HCT116 (cell line): ENCODE measurements around the gene ECT2. TPM values are rescaled to one million over a fixed set of nuclear protein-coding genes. Genes with fewer than 3 reads are reported as not detected.

Experiments
- ATAC-seq: fragments of 200-7000 bp; cut with Tn5 transposase; 2 replicates; pipeline ENCODE4 v1.9.1; 2020; ENCODE audit warnings: mild to moderate bottlenecking, moderate library complexity
- BruUV-seq: library from RNA; stranded (reverse); fragments of 400-500 nt; replicated peaks from 2 replicates; lab custom pipeline; 2021; lab: Mats Ljungman, UMichigan
- CTCF ChIA-PET: fragments of 300-600 bp; sonication (Branson Sonifier 250); formaldehyde crosslinking; loops from one replicate; lab custom pipeline; 2021; ENCODE audit warnings: antibody characterized with exemption; lab: Charles Lee
- POLR2A ChIA-PET: fragments of 300-600, 350-600 bp; sonication (Branson Sonifier 250); formaldehyde crosslinking; loops from one replicate; lab custom pipeline; 2021; ENCODE audit warnings: antibody characterized with exemption; lab: Charles Lee
- RAD21 ChIA-PET, 2 experiments: fragments of 300-600 bp; sonication (Branson Sonifier 250); formaldehyde crosslinking; loops; one replicate each; lab custom pipeline; 2023; ENCODE audit warnings: low total read pairs in 2 of 2; ENCODE audit not compliant: uncharacterized antibody in 2 of 2, unreplicated experiment in 2 of 2, low non-redundant PET in 1 of 2; lab: Charles Lee
- DNase-seq: peaks from one replicate; pipeline ENCODE4 v3.0.0-alpha.2; 2010; ENCODE audit warnings: low read depth, low spot score
- H2AFZ ChIP-seq: fragments of 200-600 bp; shearing (Covaris generic), sonication (generic); 2 replicates; pipeline ENCODE4 v1.6.1; 2017; ENCODE audit warnings: low read depth, mixed run types, mixed read lengths, antibody characterized with exemption, low read length; ENCODE audit not compliant: poor library complexity, severe bottlenecking
- H3K27ac ChIP-seq: 2 replicates; pipeline ENCODE4 v1.5.1; 2012; ENCODE audit warnings: low read depth, low read length
- H3K27me3 ChIP-seq: fragments of 200-600 bp; sonication (generic); 2 replicates; pipeline ENCODE4 v1.6.1; 2016; ENCODE audit warnings: mixed run types, low read length, mixed read lengths; ENCODE audit not compliant: insufficient read depth
- H3K36me3 ChIP-seq, 2 experiments: fragments of 200-500 bp in 1 of 2; fragments of 200-600 bp in 1 of 2; sonication (Bioruptor generic) in 1 of 2; sonication (generic) in 1 of 2; 2 replicates each; pipeline versions ENCODE4 v1.5.1 to v1.6.1; 2014 to 2016; ENCODE audit warnings: low read length in 2 of 2, inconsistent platforms in 1 of 2, mixed read lengths in 1 of 2, mixed run types in 1 of 2; ENCODE audit not compliant: insufficient read depth in 2 of 2, control insufficient read depth in 1 of 2
- H3K4me1 ChIP-seq, 2 experiments: fragments of 200-600 bp in 1 of 2; sonication (generic) in 1 of 2; 2 replicates each; pipeline versions ENCODE4 v1.5.1 to v1.6.1; 2012 to 2017; ENCODE audit warnings: low read length in 2 of 2, inconsistent platforms in 1 of 2, mild to moderate bottlenecking in 1 of 2, mixed read lengths in 1 of 2, mixed run types in 1 of 2, moderate library complexity in 1 of 2; ENCODE audit not compliant: insufficient read depth in 2 of 2, control insufficient read depth in 1 of 2
- H3K4me2 ChIP-seq: fragments of 200-600 bp; sonication (generic); 2 replicates; pipeline ENCODE4 v1.6.1; 2017; ENCODE audit warnings: mixed run types, low read length, mixed read lengths
- H3K4me3 ChIP-seq, 2 experiments: fragments of 200-600 bp in 1 of 2; sonication (generic) in 1 of 2; replicated peaks in 1 of 2; 2 replicates each; pipeline ENCODE4 v1.5.1; 2011 to 2016; ENCODE audit warnings: low read length in 2 of 2, control low read depth in 1 of 2, low read depth in 1 of 2, mild to moderate bottlenecking in 1 of 2, mixed read lengths in 1 of 2, mixed run types in 1 of 2
- H3K79me2 ChIP-seq: fragments of 200-600 bp; sonication (generic); 2 replicates; pipeline ENCODE4 v1.6.1; 2017; ENCODE audit warnings: mild to moderate bottlenecking, mixed run types, low read length, moderate library complexity, mixed read lengths; ENCODE audit not compliant: insufficient read depth
- H3K9ac ChIP-seq: fragments of 200-600 bp; sonication (generic); 2 replicates; pipeline ENCODE4 v1.6.1; 2016; ENCODE audit warnings: low read length, mixed read lengths
- H3K9me2 ChIP-seq: fragments of 200-600 bp; sonication (generic), shearing (Covaris generic); 2 replicates; pipeline ENCODE4 v1.6.1; 2017; ENCODE audit warnings: mixed run types, mild to moderate bottlenecking, moderate library complexity; ENCODE audit not compliant: insufficient read depth
- H3K9me3 ChIP-seq, 2 experiments: fragments of 200-500 bp in 1 of 2; fragments of 200-600 bp in 1 of 2; sonication (Bioruptor generic) in 1 of 2; sonication (generic) in 1 of 2; 2 replicates each; pipeline ENCODE4 v1.6.1; 2014 to 2017; ENCODE audit warnings: low read length in 2 of 2, mixed read lengths in 2 of 2, inconsistent platforms in 1 of 2, low read depth in 1 of 2, mild to moderate bottlenecking in 1 of 2, mixed run types in 1 of 2, moderate library complexity in 1 of 2; ENCODE audit not compliant: control insufficient read depth in 1 of 2, insufficient read depth in 1 of 2
- H4K20me1 ChIP-seq: fragments of 200-600 bp; sonication (generic), shearing (Covaris generic); 2 replicates; pipeline ENCODE4 v1.6.1; 2017; ENCODE audit warnings: mixed run types, mild to moderate bottlenecking, moderate library complexity; ENCODE audit not compliant: insufficient read depth
- ATF3 ChIP-seq: IDR thresholded peaks from 2 replicates; pipeline ENCODE4 v1.6.1; 2012
- CBX3 ChIP-seq: IDR thresholded peaks from 2 replicates; pipeline ENCODE4 v1.6.1; 2012; ENCODE audit warnings: low read depth
- EGR1 ChIP-seq: IDR thresholded peaks from 2 replicates; pipeline ENCODE4 v1.6.1; 2012; ENCODE audit warnings: low read depth
- ELF1 ChIP-seq: IDR thresholded peaks from 2 replicates; pipeline ENCODE4 v1.6.1; 2012; ENCODE audit warnings: low read depth, borderline replicate concordance
- EZH2 ChIP-seq: fragments of 200-600 bp; sonication (generic); IDR thresholded peaks from 2 replicates; pipeline ENCODE4 v1.6.1; 2017; ENCODE audit warnings: antibody characterized with exemption, mixed run types
- EZH2phosphoT487 ChIP-seq: fragments of 200-600 bp; IDR thresholded peaks from 2 replicates; pipeline ENCODE4 v1.6.1; 2018; ENCODE audit warnings: antibody characterized with exemption, borderline replicate concordance
- FOSL1 ChIP-seq: IDR thresholded peaks from 2 replicates; pipeline ENCODE4 v1.6.1; 2012; ENCODE audit warnings: low read depth
- POLR2A ChIP-seq: IDR thresholded peaks from 2 replicates; pipeline ENCODE4 v1.7.0; 2011; ENCODE audit warnings: borderline replicate concordance; ENCODE audit not compliant: insufficient read depth, insufficient read length; ENCODE audit errors: extremely low read depth
- POLR2AphosphoS5 ChIP-seq: IDR thresholded peaks from 2 replicates; pipeline ENCODE4 v1.6.1; 2011; ENCODE audit warnings: mild to moderate bottlenecking, low read depth, low read length, moderate library complexity
- RAD21 ChIP-seq: IDR thresholded peaks from 2 replicates; pipeline ENCODE4 v1.6.1; 2012; ENCODE audit warnings: low read depth, mild to moderate bottlenecking
- SIN3A ChIP-seq: IDR thresholded peaks from 2 replicates; pipeline ENCODE4 v1.6.1; 2012; ENCODE audit warnings: low read depth
- SRF ChIP-seq: IDR thresholded peaks from 2 replicates; pipeline ENCODE4 v1.6.1; 2012; ENCODE audit warnings: low read depth
- TCF7L2 ChIP-seq: IDR thresholded peaks from 2 replicates; pipeline ENCODE4 v1.7.0; 2011; ENCODE audit warnings: borderline replicate concordance, inconsistent platforms; ENCODE audit not compliant: insufficient read depth, insufficient read length; ENCODE audit errors: extremely low read depth
- YY1 ChIP-seq: IDR thresholded peaks from 2 replicates; pipeline ENCODE4 v1.6.1; 2011; ENCODE audit warnings: low read length, low read depth, moderate library complexity, mild to moderate bottlenecking; ENCODE audit not compliant: insufficient replicate concordance; ENCODE audit errors: extremely low read depth
- ZBTB33 ChIP-seq: IDR thresholded peaks from 2 replicates; pipeline ENCODE4 v1.6.1; 2011; ENCODE audit warnings: mild to moderate bottlenecking, low read length, moderate library complexity; ENCODE audit not compliant: insufficient replicate concordance; ENCODE audit errors: extremely low read depth
- ZFX ChIP-seq: fragments of 450-650 bp; IDR thresholded peaks from 2 replicates; pipeline ENCODE4 v1.6.1; 2017
- ZNF274 ChIP-seq: fragments of 200-500 bp; sonication (Bioruptor generic); IDR thresholded peaks from 2 replicates; pipeline ENCODE4 v1.6.1; 2014; ENCODE audit warnings: mild to moderate bottlenecking, low read depth, low read length, inconsistent platforms
- intact Hi-C: fragments of 100-400 bp; cut with micrococcal nuclease; formaldehyde crosslinking; loops from 2 replicates; pipeline ENCODE4 v1.10.0; 2022
- total RNA-seq: library from RNA; stranded (reverse); gene quantifications from one replicate; pipeline ENCODE4 v1.2.1, GENCODE V29; 2021; ENCODE audit not compliant: unreplicated experiment
- TF ChIP-seq, protein P1 (sequence below), 3 experiments: fragments of 200-600 bp in 1 of 3; sonication (generic) in 1 of 3; IDR thresholded peaks in 2 of 3; conservative IDR thresholded peaks in 1 of 3; 2 replicates each; pipeline ENCODE4 v1.5.1; 2012 to 2017; ENCODE audit warnings: low read depth in 2 of 3, low read length in 2 of 3, antibody characterized with exemption in 1 of 3, borderline replicate concordance in 1 of 3, control low read depth in 1 of 3, mild to moderate bottlenecking in 1 of 3, mixed read lengths in 1 of 3, mixed run types in 1 of 3, moderate library complexity in 1 of 3; ENCODE audit not compliant: insufficient read depth in 1 of 3
- TF ChIP-seq, protein P2 (sequence below): IDR thresholded peaks from 2 replicates; pipeline ENCODE4 v1.6.1; 2012; ENCODE audit warnings: low read depth
- TF ChIP-seq, protein P3 (sequence below): IDR thresholded peaks from 2 replicates; pipeline ENCODE4 v1.6.1; 2012

The ECT2 gene
- total RNA-seq, 1 experiment from 2014 or later, result 95.6 TPM

GRCh38 chr3:172707967-172708366 is 42.6 kb upstream of the ECT2 start:
- H3K9me2 ChIP-seq, result no peaks in the 10 kb centered on the region
- no peak overlapping the region for H3K9ac ChIP-seq
- no peaks in the 10 kb centered on the region for H3K9me3 ChIP-seq
- ATAC-seq (no peak), DNase-seq (no peak)
- H3K4me3 ChIP-seq, result no peak overlapping the region
- BruUV-seq, result no TSS peak
- no peaks in the 10 kb centered on the region for H3K27me3 ChIP-seq
- H3K4me1 ChIP-seq, result peaks cover 15 to 27% of the 10 kb centered on the region in 2 experiments
- intact Hi-C loops, result no loop called here
- ChIA-PET POLR2A (no interaction called here), RAD21 (no interaction called here), CTCF (no interaction called here)
- peaks cover 57% of the 10 kb centered on the region for H3K79me2 ChIP-seq
- no peak overlapping the region for H3K4me2 ChIP-seq
- H3K27ac ChIP-seq, result no peak overlapping the region
- H3K36me3 ChIP-seq, result no peaks in the 10 kb centered on the region
- no peaks in the 10 kb centered on the region for H4K20me1 ChIP-seq
- no peak for TF ChIP-seq YY1
- no peak for TF ChIP-seq EGR1
- TF ChIP-seq POLR2A, result no peak
- TF ChIP-seq EZH2, result no peak
- TF ChIP-seq, protein P1, sequence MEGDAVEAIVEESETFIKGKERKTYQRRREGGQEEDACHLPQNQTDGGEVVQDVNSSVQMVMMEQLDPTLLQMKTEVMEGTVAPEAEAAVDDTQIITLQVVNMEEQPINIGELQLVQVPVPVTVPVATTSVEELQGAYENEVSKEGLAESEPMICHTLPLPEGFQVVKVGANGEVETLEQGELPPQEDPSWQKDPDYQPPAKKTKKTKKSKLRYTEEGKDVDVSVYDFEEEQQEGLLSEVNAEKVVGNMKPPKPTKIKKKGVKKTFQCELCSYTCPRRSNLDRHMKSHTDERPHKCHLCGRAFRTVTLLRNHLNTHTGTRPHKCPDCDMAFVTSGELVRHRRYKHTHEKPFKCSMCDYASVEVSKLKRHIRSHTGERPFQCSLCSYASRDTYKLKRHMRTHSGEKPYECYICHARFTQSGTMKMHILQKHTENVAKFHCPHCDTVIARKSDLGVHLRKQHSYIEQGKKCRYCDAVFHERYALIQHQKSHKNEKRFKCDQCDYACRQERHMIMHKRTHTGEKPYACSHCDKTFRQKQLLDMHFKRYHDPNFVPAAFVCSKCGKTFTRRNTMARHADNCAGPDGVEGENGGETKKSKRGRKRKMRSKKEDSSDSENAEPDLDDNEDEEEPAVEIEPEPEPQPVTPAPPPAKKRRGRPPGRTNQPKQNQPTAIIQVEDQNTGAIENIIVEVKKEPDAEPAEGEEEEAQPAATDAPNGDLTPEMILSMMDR (IDR thresholded peaks at IDR 0.05 in 2 of 3, conservative IDR thresholded peaks at IDR 0.05 in 1 of 3; ENCODE audit: borderline replicate concordance in 1 of 3, insufficient read depth in 1 of 3, low read depth in 2 of 3, low read length in 2 of 3), result no peak
- TF ChIP-seq CBX3, result no peak
- TF ChIP-seq TCF7L2, result no peak
- no peak for TF ChIP-seq FOSL1
- TF ChIP-seq, protein P2, sequence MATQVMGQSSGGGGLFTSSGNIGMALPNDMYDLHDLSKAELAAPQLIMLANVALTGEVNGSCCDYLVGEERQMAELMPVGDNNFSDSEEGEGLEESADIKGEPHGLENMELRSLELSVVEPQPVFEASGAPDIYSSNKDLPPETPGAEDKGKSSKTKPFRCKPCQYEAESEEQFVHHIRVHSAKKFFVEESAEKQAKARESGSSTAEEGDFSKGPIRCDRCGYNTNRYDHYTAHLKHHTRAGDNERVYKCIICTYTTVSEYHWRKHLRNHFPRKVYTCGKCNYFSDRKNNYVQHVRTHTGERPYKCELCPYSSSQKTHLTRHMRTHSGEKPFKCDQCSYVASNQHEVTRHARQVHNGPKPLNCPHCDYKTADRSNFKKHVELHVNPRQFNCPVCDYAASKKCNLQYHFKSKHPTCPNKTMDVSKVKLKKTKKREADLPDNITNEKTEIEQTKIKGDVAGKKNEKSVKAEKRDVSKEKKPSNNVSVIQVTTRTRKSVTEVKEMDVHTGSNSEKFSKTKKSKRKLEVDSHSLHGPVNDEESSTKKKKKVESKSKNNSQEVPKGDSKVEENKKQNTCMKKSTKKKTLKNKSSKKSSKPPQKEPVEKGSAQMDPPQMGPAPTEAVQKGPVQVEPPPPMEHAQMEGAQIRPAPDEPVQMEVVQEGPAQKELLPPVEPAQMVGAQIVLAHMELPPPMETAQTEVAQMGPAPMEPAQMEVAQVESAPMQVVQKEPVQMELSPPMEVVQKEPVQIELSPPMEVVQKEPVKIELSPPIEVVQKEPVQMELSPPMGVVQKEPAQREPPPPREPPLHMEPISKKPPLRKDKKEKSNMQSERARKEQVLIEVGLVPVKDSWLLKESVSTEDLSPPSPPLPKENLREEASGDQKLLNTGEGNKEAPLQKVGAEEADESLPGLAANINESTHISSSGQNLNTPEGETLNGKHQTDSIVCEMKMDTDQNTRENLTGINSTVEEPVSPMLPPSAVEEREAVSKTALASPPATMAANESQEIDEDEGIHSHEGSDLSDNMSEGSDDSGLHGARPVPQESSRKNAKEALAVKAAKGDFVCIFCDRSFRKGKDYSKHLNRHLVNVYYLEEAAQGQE, result no peak
- TF ChIP-seq ZFX, result no peak
- TF ChIP-seq ZNF274, result no peak
- TF ChIP-seq RAD21, result no peak
- TF ChIP-seq SIN3A, result no peak
- TF ChIP-seq SRF, result no peak
- TF ChIP-seq EZH2phosphoT487, result no peak
- TF ChIP-seq ZBTB33, result no peak
- TF ChIP-seq, protein P3, sequence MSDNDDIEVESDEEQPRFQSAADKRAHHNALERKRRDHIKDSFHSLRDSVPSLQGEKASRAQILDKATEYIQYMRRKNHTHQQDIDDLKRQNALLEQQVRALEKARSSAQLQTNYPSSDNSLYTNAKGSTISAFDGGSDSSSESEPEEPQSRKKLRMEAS, result no peak
- no peak for TF ChIP-seq POLR2AphosphoS5
- TF ChIP-seq ATF3, result no peak
- no peak for TF ChIP-seq ELF1
- no peak overlapping the region for H2AFZ ChIP-seq
